GM21360 (cell line): ENCODE measurements around the gene C22orf42.
"Not testable (repeated sequence)": the region's sequence is repeated elsewhere in the genome, so short reads cannot be mapped to it uniquely, and the experiment has no call there.

ENCODE experiments used
- ATAC-seq: cut with Tn5 transposase; IDR thresholded peaks from one replicate; pipeline ENCODE4 v1.9.1; 2021; ENCODE audit warnings: mild to moderate bottlenecking, moderate library complexity; ENCODE audit not compliant: unreplicated experiment

C22orf42 gene

DNA sequence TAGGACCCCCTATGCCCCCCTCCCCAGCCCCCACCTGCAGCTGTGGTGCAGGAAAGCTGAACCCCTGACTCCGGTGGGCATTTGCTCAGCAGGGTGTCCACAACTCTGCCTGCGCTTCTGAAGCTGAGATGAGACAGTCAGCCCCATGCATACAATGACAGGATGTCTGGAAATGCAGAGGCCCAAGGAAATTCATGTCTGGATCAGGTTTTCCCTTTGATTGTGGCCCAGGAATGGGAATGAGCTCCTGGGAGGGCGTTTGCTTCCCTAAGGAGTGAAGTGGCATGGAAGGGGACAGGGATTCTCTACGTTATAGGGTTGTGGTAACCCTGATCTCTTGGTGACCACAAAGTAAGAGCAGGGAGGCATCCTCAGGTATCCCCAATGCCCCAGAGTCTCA is 22.2 kb downstream of the C22orf42 start:
- not testable (repeated sequence) for ATAC-seq

DNA sequence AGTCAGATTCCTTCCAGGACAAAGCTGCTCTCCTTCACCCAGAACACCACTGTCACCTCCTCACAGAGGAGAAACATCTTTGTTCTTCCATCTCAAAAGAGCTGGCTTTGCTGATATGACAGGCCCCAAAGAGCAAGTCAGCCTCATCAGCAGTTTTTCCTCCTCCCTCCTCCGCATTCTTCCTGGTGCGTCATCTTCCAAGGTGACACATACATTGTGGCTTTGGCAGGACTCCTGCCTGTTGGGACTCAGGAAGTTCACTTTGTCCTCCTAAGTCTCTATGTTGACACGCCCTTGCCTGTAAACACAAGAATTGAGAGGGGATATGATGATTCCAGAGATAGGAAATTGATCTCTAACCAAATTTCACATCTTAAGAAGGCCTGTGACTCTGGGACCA is 23.1 kb downstream of the C22orf42 start:
- ATAC-seq: not testable (repeated sequence)

GRCh38 chr22:32134796-32135195 is 24.3 kb downstream of the C22orf42 start:
- not testable (repeated sequence) for ATAC-seq

- no peak for ATAC-seq
Observed at GRCh38 chr22:32132783-32133182, 26.3 kb downstream of the C22orf42 start.

- no peak for ATAC-seq
Observed at GRCh38 chr22:32132126-32132525, 27.0 kb downstream of the C22orf42 start.

DNA sequence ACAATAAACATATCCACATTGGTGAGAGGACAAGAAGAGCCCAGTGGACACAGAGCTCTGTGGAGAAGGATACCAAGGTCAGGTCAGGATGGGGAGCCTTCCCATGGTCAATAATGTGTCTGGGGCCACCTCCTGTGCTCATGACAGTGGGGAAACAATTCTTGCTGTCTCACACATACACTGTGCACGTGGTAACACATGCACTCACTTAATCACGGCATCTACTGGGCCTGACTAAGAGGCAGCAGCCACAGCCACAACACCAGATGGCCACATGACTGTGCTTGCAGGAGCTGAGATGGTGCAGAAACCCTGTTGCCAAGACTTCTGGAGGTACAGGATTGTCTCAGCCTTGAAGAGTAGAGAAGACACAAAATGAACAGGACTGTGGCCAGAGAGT is 28.6 kb downstream of the C22orf42 start:
- no peak for ATAC-seq

GRCh38 chr22:32127904-32128303 is 31.2 kb downstream of the C22orf42 start:
- no peak for ATAC-seq

- no peak for ATAC-seq
Observed at GRCh38 chr22:32123657-32124056, 35.4 kb downstream of the C22orf42 start.

GRCh38 chr22:32122899-32123298 is 36.2 kb downstream of the C22orf42 start:
- no peak for ATAC-seq

- ATAC-seq: no peak
Observed at GRCh38 chr22:32120603-32121002, 38.5 kb downstream of the C22orf42 start.

- no peak for ATAC-seq
Observed at GRCh38 chr22:32119568-32120235, 39.4 kb downstream of the C22orf42 start.

DNA sequence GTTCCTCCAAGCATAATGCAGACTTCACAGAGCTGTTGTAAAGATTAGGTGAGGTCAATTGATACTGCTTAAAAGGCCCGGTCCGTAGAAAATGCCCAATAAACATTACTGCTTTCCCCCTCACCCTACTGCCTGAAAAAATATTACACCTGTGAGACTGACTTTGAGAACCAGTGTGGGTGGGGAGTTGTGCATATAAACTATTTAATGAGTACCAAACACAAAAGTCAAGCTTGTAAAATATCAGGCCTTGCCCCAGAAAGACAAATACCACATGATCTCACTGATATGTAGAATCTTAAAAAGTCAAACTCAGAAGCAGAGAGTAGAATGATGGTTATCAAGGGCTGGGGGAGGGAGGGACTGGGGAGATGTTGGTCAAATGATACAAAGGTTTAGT is 46.7 kb downstream of the C22orf42 start:
- ATAC-seq: no peak

- no peak for ATAC-seq
Observed at GRCh38 chr22:32106930-32107329, 52.2 kb downstream of the C22orf42 start.

- no peak for ATAC-seq
Observed at GRCh38 chr22:32103658-32104315, 55.3 kb downstream of the C22orf42 start.

- no peak for ATAC-seq
Observed at GRCh38 chr22:32100711-32101110, 58.4 kb downstream of the C22orf42 start.
